ENCODE results near the gene ROBO2. TPM values are rescaled to one million over a fixed set of nuclear protein-coding genes. Genes with fewer than 3 reads are reported as not detected.

ROBO2 gene
- total and polyA plus RNA-seq, 3 donors from 2014 or later = 16.1 to 23.3 (median 17.7) TPM

GRCh38 chr3:77420336-77420735 is 380.4 kb downstream of the ROBO2 start:
- no peak overlapping the region for H3K27ac ChIP-seq
- WGBS, 2 donors = 81 to 91% methylated on average over 1 of the region's 1 CpG
- no peaks in the 10 kb centered on the region for H3K9me3 ChIP-seq
- no peaks in the 10 kb centered on the region for H3K4me1 ChIP-seq
- H3K27me3 ChIP-seq = no peaks in the 10 kb centered on the region
- DNase-seq = no peak
- TF ChIP-seq, protein P1, sequence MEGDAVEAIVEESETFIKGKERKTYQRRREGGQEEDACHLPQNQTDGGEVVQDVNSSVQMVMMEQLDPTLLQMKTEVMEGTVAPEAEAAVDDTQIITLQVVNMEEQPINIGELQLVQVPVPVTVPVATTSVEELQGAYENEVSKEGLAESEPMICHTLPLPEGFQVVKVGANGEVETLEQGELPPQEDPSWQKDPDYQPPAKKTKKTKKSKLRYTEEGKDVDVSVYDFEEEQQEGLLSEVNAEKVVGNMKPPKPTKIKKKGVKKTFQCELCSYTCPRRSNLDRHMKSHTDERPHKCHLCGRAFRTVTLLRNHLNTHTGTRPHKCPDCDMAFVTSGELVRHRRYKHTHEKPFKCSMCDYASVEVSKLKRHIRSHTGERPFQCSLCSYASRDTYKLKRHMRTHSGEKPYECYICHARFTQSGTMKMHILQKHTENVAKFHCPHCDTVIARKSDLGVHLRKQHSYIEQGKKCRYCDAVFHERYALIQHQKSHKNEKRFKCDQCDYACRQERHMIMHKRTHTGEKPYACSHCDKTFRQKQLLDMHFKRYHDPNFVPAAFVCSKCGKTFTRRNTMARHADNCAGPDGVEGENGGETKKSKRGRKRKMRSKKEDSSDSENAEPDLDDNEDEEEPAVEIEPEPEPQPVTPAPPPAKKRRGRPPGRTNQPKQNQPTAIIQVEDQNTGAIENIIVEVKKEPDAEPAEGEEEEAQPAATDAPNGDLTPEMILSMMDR (IDR thresholded peaks at IDR 0.05) = no peak
- no peak for TF ChIP-seq POLR2A (IDR thresholded peaks at IDR 0.05)
- intact Hi-C loops (cut with DNase I; ENCODE audit: low total_unique reads) = no loop called here
- no peak overlapping the region for H3K4me3 ChIP-seq
- no peaks in the 10 kb centered on the region for H3K36me3 ChIP-seq (ENCODE audit: low read depth, missing control alignments)

GRCh38 chr3:77421916-77422315 is 382.0 kb downstream of the ROBO2 start:
- H3K27ac ChIP-seq = no peak overlapping the region
- H3K4me1 ChIP-seq = no peaks in the 10 kb centered on the region
- whole genome bisulfite sequencing, 2 donors = 67 to 80% methylated on average over 5 of the region's 5 CpGs
- no peaks in the 10 kb centered on the region for H3K36me3 ChIP-seq (ENCODE audit: low read depth, missing control alignments)
- DNase-seq = no peak
- H3K9me3 ChIP-seq = no peaks in the 10 kb centered on the region
- no peak for TF ChIP-seq POLR2A (IDR thresholded peaks at IDR 0.05)
- TF ChIP-seq, protein P1 (IDR thresholded peaks at IDR 0.05) = no peak
- H3K4me3 ChIP-seq = no peak overlapping the region
- H3K27me3 ChIP-seq = no peaks in the 10 kb centered on the region
- intact Hi-C loops (cut with DNase I; ENCODE audit: low total_unique reads) = no loop called here

DNA sequence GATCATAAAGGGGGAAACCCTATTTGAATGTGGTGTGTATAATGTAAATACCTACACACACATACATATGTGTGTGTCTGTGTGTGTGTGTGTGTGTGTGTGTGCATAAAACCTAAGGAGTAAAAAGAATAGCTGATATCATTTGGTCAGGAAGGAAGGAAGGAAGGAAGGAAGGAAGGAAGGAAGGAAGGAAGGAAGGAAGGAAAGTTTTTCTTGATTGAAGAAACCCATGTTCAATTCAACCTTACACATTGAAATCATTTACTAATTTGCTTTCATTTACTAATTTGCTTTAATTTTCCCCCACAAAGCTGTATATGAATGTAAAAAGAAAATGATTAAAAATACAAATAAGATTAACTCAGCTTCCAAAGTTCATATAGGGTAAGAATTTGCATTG is 386.6 kb downstream of the ROBO2 start:
- TF ChIP-seq POLR2A (IDR thresholded peaks at IDR 0.05) = no peak
- TF ChIP-seq, protein P1 (IDR thresholded peaks at IDR 0.05) = no peak
- DNase-seq = no peak
- H3K4me1 ChIP-seq = no peaks in the 10 kb centered on the region
- H3K27ac ChIP-seq = no peak overlapping the region
- H3K27me3 ChIP-seq = no peaks in the 10 kb centered on the region
- intact Hi-C loops (cut with DNase I; ENCODE audit: low total_unique reads) = no loop called here
- H3K36me3 ChIP-seq (ENCODE audit: low read depth, missing control alignments) = no peaks in the 10 kb centered on the region
- no peak overlapping the region for H3K4me3 ChIP-seq
- H3K9me3 ChIP-seq = no peaks in the 10 kb centered on the region

GRCh38 chr3:77427528-77427927 is 387.6 kb downstream of the ROBO2 start:
- Histone ChIP-seq H3K4me1 (no peaks in the 10 kb centered on the region), H3K27me3 (no peaks in the 10 kb centered on the region), H3K27ac (no peak overlapping the region), H3K9me3 (no peaks in the 10 kb centered on the region), H3K4me3 (no peak overlapping the region), H3K36me3 (ENCODE audit: low read depth, missing control alignments) (no peaks in the 10 kb centered on the region)
- no peak for DNase-seq
- TF ChIP-seq POLR2A (IDR thresholded peaks at IDR 0.05) = no peak
- 78 to 80% methylated on average over 3 of the region's 3 CpGs for WGBS, 2 donors
- intact Hi-C loops (cut with DNase I; ENCODE audit: low total_unique reads) = no loop called here

DNA sequence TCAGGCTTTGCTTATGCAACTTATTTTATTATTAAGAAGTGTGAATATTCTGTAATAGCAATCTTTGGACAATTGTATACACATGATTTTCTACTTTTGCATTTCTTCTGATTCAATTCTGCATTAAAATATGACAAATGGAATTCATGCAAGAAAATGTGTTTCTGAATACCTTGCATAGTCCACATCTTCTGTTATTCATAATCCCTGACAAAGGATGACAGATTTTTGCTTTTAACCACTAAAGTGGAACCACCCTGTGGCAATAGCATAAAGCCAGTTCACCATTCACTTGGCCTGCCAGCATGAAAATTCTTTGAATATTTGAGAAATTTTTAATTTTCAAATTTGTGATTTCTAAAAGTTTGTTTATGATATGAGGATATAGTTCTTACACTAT is 397.0 kb downstream of the ROBO2 start:
- DNase-seq = no peak
- Histone ChIP-seq H3K4me3 (no peak overlapping the region), H3K4me1 (no peaks in the 10 kb centered on the region), H3K27me3 (no peaks in the 10 kb centered on the region), H3K9me3 (no peaks in the 10 kb centered on the region), H3K27ac (no peak overlapping the region), H3K36me3 (ENCODE audit: low read depth, missing control alignments) (no peaks in the 10 kb centered on the region)
- intact Hi-C loops (cut with DNase I; ENCODE audit: low total_unique reads) = no loop called here
- TF ChIP-seq, protein P1 (IDR thresholded peaks at IDR 0.05) = no peak
- TF ChIP-seq POLR2A (IDR thresholded peaks at IDR 0.05) = no peak
